ENCODE measurements around the gene NIPBL.
"Not testable (repeated sequence)": the region's sequence is repeated elsewhere in the genome, so short reads cannot be mapped to it uniquely, and the experiment has no call there.

NIPBL gene

GRCh38 chr5:36901856-36902255 lies 25.3 kb downstream of the NIPBL start:
- H3K4me3 ChIP-seq (ENCODE audit: low read depth, low read length) = no peak overlapping the region
- TF ChIP-seq, protein P1, sequence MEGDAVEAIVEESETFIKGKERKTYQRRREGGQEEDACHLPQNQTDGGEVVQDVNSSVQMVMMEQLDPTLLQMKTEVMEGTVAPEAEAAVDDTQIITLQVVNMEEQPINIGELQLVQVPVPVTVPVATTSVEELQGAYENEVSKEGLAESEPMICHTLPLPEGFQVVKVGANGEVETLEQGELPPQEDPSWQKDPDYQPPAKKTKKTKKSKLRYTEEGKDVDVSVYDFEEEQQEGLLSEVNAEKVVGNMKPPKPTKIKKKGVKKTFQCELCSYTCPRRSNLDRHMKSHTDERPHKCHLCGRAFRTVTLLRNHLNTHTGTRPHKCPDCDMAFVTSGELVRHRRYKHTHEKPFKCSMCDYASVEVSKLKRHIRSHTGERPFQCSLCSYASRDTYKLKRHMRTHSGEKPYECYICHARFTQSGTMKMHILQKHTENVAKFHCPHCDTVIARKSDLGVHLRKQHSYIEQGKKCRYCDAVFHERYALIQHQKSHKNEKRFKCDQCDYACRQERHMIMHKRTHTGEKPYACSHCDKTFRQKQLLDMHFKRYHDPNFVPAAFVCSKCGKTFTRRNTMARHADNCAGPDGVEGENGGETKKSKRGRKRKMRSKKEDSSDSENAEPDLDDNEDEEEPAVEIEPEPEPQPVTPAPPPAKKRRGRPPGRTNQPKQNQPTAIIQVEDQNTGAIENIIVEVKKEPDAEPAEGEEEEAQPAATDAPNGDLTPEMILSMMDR (IDR thresholded peaks at IDR 0.05; ENCODE audit: low read depth, low read length) = no peak
- in situ Hi-C loops (cut with HindIII; ENCODE audit: low sequenced_read_pairs) = no loop called here
- DNase-seq (ENCODE audit: low read depth, low spot score) = no peak

GRCh38 chr5:36902353-36902752 lies 25.8 kb downstream of the NIPBL start:
- DNase-seq (ENCODE audit: low read depth, low spot score) = no peak
- no peak overlapping the region for H3K4me3 ChIP-seq (ENCODE audit: low read depth, low read length)
- TF ChIP-seq, protein P1 (IDR thresholded peaks at IDR 0.05; ENCODE audit: low read depth, low read length) = no peak
- in situ Hi-C loops (cut with HindIII; ENCODE audit: low sequenced_read_pairs) = no loop called here

DNA sequence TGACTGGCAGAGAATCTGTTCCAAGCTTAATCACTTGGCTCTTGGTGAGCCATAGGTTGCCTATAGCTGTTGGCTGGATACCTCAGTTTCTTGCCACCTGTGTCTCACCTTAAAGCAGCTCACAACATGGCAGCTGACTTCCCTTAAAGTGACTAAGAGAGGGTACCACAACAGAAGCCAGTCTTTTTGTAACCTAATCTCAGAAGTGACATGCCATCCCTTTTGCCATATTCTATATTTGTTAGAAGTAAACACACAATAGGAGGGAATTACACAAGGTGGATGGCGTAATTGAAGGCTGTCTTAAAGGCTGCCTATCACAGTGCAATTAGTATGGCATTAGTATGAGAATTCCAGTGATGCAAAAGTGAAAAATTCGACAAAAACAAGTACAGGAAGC lies 28.1 kb downstream of the NIPBL start:
- in situ Hi-C loops (cut with HindIII; ENCODE audit: low sequenced_read_pairs) = no loop called here
- no peak for DNase-seq (ENCODE audit: low read depth, low spot score)
- TF ChIP-seq, protein P1 (IDR thresholded peaks at IDR 0.05; ENCODE audit: low read depth, low read length) = no peak
- H3K4me3 ChIP-seq (ENCODE audit: low read depth, low read length) = no peak overlapping the region

DNA sequence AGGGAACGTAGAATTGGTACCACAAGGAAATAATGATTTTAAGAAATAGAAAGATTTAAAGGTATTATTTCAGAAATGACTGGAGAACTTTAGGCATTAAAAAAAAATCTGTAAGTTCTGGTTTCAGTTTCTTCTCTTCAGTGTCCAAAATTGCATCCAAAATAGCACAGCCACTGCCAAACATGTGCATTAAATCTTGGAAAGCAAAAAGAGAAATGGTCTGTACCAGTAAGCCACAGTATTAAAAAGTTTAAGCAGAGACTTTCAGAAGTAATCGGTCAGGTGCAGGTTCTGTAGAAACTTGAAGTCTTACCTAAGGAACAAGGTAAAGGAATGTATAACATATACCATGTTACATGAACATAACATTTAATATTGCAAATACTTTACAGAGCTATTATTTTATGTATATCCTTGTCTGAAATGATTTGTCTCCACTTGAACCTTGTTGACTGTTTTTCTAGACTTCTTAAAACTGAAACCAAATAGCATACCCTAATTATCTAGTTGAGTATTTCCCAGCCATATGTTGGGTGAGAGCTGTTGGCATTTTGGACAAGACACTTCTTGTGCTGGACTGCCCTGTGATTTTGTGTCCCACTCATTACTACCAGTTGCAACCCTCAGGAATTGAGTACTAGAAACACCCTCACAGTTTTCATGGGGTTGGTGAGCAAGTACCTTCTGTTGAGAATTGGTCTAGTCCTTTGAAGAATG lies 32.1 kb downstream of the NIPBL start:
- TF ChIP-seq, protein P1 (IDR thresholded peaks at IDR 0.05; ENCODE audit: low read depth, low read length) = no peak
- DNase-seq (ENCODE audit: low read depth, low spot score) = no peak
- in situ Hi-C loops (cut with HindIII; ENCODE audit: low sequenced_read_pairs) = no loop called here
- H3K4me3 ChIP-seq (ENCODE audit: low read depth, low read length) = no peak overlapping the region

DNA sequence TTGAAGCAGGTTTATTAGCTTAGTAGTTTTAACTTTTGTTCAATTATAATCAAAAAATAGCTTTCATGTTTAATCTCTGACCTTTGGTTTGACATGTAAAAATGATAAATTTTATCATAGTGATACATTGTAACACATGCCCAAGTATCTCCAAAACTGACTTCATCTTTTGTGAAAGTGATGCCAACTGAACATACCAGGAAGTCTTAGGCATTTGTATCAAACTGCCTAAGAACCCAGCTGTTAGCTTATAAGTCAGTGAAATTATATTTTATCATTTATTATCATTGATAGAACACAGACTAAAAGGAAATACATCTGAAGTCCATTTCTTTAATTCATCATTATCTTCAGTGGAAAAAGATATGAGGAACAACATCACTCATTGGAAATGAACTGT lies 39.1 kb downstream of the NIPBL start:
- TF ChIP-seq, protein P1 (IDR thresholded peaks at IDR 0.05; ENCODE audit: low read depth, low read length) = no peak
- no peak for DNase-seq (ENCODE audit: low read depth, low spot score)
- in situ Hi-C loops (cut with HindIII; ENCODE audit: low sequenced_read_pairs) = no loop called here
- no peak overlapping the region for H3K4me3 ChIP-seq (ENCODE audit: low read depth, low read length)

DNA sequence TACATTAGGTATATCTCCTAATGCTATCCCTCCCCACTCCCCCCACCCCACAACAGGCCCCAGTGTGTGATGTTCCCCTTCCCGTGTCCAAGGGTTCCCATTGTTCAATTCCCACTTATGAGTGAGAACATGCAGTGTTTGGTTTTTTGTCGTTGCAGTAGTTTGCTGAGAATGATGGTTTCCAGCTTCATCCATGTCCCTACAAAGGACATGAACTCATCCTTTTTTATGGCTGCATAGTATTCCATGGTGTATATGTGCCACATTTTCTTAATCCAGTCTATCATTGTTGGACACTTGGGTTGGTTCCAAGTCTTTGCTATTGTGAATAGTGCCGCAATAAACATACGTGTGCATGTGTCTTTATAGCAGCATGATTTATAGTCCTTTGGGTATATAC lies 40.0 kb downstream of the NIPBL start:
- H3K4me3 ChIP-seq (ENCODE audit: low read depth, low read length); in situ Hi-C loops (cut with HindIII; ENCODE audit: low sequenced_read_pairs); DNase-seq (ENCODE audit: low read depth, low spot score): not testable (repeated sequence)

GRCh38 chr5:36917358-36917757 lies 40.8 kb downstream of the NIPBL start:
- DNase-seq (ENCODE audit: low read depth, low spot score); in situ Hi-C loops (cut with HindIII; ENCODE audit: low sequenced_read_pairs); H3K4me3 ChIP-seq (ENCODE audit: low read depth, low read length): not testable (repeated sequence)

DNA sequence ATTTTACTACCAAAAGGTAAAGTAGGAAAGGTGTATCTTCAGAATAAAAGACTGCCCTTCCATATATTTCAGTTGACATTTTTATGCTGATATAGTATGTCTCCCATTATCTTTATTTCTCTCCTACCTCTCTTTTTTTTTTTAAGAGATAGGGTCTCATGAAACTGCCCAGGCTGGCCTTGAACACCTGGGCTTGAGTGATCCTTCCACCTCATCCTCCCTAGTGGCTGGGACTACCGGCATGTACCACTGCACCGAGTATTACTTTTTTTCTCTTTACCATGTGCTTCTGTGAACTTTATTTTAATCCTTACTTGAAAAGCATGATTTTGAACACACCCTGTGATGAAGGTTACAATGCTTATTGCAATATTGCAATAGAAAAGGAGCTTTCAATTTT lies 42.7 kb downstream of the NIPBL start:
- H3K4me3 ChIP-seq (ENCODE audit: low read depth, low read length) = no peak overlapping the region
- TF ChIP-seq, protein P1 (IDR thresholded peaks at IDR 0.05; ENCODE audit: low read depth, low read length) = no peak
- no peak for DNase-seq (ENCODE audit: low read depth, low spot score)
- in situ Hi-C loops (cut with HindIII; ENCODE audit: low sequenced_read_pairs) = no loop called here

Measured in astrocyte of the spinal cord (primary cell).